Measurements from ENCODE around the gene STAC. TPM values are rescaled to one million over a fixed set of nuclear protein-coding genes. Genes with fewer than 3 reads are reported as not detected.

Gene STAC
- total RNA-seq, 1 donor from 2014 or later = not detected

DNA sequence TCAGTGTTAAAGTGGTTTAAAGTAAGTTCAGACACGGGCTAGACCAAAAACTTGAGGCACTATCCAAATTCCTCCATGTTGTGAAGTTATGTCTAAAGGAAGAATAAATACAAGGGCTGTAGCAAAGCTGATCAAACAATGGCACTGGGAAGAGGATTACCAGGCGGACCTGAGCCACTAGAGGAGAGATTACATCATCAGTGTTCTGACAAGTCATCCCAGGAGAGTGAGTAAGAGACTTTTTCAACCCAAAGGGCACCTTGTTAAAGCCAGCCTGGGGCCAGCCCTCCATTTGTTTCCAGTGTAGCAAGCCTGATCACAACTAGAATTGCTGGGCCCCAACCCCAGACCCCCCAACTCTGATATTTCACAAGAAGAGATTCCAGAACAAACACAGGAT is 217.1 kb downstream of the STAC start:
- peaks cover 27% of the 10 kb centered on the region for H3K27me3 Mint-ChIP-seq (ENCODE audit: unreplicated experiment)

More for the DNA sequence above, 217.1 kb downstream of the STAC start:
- Mint-ChIP-seq H3K27ac (ENCODE audit: unreplicated experiment) (no peak overlapping the region), H3K4me1 (ENCODE audit: unreplicated experiment) (no peaks in the 10 kb centered on the region), H3K36me3 (ENCODE audit: unreplicated experiment) (no peaks in the 10 kb centered on the region), H3K9me3 (ENCODE audit: unreplicated experiment) (no peaks in the 10 kb centered on the region), H3K4me3 (ENCODE audit: unreplicated experiment) (no peak overlapping the region)
- no peak for DNase-seq (ENCODE audit: extremely low spot score, unreplicated experiment)
- TF ChIP-seq, protein P1, sequence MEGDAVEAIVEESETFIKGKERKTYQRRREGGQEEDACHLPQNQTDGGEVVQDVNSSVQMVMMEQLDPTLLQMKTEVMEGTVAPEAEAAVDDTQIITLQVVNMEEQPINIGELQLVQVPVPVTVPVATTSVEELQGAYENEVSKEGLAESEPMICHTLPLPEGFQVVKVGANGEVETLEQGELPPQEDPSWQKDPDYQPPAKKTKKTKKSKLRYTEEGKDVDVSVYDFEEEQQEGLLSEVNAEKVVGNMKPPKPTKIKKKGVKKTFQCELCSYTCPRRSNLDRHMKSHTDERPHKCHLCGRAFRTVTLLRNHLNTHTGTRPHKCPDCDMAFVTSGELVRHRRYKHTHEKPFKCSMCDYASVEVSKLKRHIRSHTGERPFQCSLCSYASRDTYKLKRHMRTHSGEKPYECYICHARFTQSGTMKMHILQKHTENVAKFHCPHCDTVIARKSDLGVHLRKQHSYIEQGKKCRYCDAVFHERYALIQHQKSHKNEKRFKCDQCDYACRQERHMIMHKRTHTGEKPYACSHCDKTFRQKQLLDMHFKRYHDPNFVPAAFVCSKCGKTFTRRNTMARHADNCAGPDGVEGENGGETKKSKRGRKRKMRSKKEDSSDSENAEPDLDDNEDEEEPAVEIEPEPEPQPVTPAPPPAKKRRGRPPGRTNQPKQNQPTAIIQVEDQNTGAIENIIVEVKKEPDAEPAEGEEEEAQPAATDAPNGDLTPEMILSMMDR (IDR thresholded peaks at IDR 0.05) = no peak

All from osteocyte (in vitro differentiated cells).